Measurements from ENCODE around the gene YWHAG. TPM values are rescaled to one million over a fixed set of nuclear protein-coding genes. Genes with fewer than 3 reads are reported as not detected.
"Not testable (repeated sequence)": the region's sequence is repeated elsewhere in the genome, so short reads cannot be mapped to it uniquely, and the experiment has no call there.

YWHAG gene
- total RNA-seq, 2 donors from 2014 or later = 218 to 253 TPM

GRCh38 chr7:76354981-76355730, 3.6 kb downstream of the YWHAG start:
- intact Hi-C loops (cut with DNase I) = no loop called here
- ATAC-seq = no peak

GRCh38 chr7:76354516-76354915, 4.3 kb downstream of the YWHAG start:
- no peak for ATAC-seq
- intact Hi-C loops (cut with DNase I) = no loop called here

More at GRCh38 chr7:76354981-76355730, 3.6 kb downstream of the YWHAG start:
- no peak for DNase-seq

GRCh38 chr7:76353744-76354143, 5.0 kb downstream of the YWHAG start:
- DNase-seq (no peak), ATAC-seq (no peak)
- intact Hi-C loops (cut with DNase I) = no loop called here

More at GRCh38 chr7:76354516-76354915, 4.3 kb downstream of the YWHAG start:
- no peak for DNase-seq

GRCh38 chr7:76352193-76352592, 6.6 kb downstream of the YWHAG start:
- intact Hi-C loops (cut with DNase I) = no loop called here
- peak; percentile 50 to 61 for ATAC-seq
- DNase-seq = no peak

- DNase-seq (no peak), ATAC-seq (no peak)
- intact Hi-C loops (cut with DNase I) = no loop called here
These were observed 7.4 kb downstream of the YWHAG start for GRCh38 chr7:76351372-76351771.

- no peak for DNase-seq
- intact Hi-C loops (cut with DNase I) = no loop called here
- ATAC-seq = no peak
These were observed 9.4 kb downstream of the YWHAG start for GRCh38 chr7:76349313-76349885.

- intact Hi-C loops (cut with DNase I) = no loop called here
- DNase-seq (no peak), ATAC-seq (no peak)
These were observed 11.1 kb downstream of the YWHAG start for GRCh38 chr7:76347710-76348109.

GRCh38 chr7:76346778-76347177, 12.0 kb downstream of the YWHAG start:
- ATAC-seq (peak in 1 of 2 donors; percentile 60), DNase-seq (no peak)
- intact Hi-C loops (cut with DNase I) = no loop called here

- DNase-seq = no peak
- intact Hi-C loops (cut with DNase I) = no loop called here
- peak in 1 of 2 donors; percentile 27 for ATAC-seq
These were observed 12.7 kb downstream of the YWHAG start for GRCh38 chr7:76346097-76346496.

GRCh38 chr7:76343931-76344321, 14.9 kb downstream of the YWHAG start:
- ATAC-seq (no peak), DNase-seq (no peak)
- intact Hi-C loops (cut with DNase I) = no loop called here

GRCh38 chr7:76343294-76343930, 15.4 kb downstream of the YWHAG start:
- DNase-seq (no peak), ATAC-seq (no peak)
- intact Hi-C loops (cut with DNase I) = no loop called here

- no peak for DNase-seq
- ATAC-seq = no peak
- intact Hi-C loops (cut with DNase I) = no loop called here
These were observed 16.6 kb downstream of the YWHAG start for GRCh38 chr7:76342222-76342621.

GRCh38 chr7:76340617-76341131, 18.1 kb downstream of the YWHAG start:
- intact Hi-C loops (cut with DNase I) = no loop called here
- DNase-seq (no peak), ATAC-seq (peak; percentile 9 to 25)

- intact Hi-C loops (cut with DNase I) = no loop called here
- ATAC-seq (no peak), DNase-seq (no peak)
These were observed 20.3 kb downstream of the YWHAG start for GRCh38 chr7:76338298-76339084.

GRCh38 chr7:76337147-76337546, 21.6 kb downstream of the YWHAG start:
- intact Hi-C loops (cut with DNase I) = no loop called here
- ATAC-seq (no peak), DNase-seq (no peak)

- intact Hi-C loops (cut with DNase I) = no loop called here
- ATAC-seq (no peak), DNase-seq (no peak)
These were observed 22.7 kb downstream of the YWHAG start for GRCh38 chr7:76336094-76336493.

- DNase-seq; intact Hi-C loops (cut with DNase I); ATAC-seq: not testable (repeated sequence)
These were observed 23.4 kb downstream of the YWHAG start for GRCh38 chr7:76335417-76335816.

- DNase-seq (no peak), ATAC-seq (no peak)
- intact Hi-C loops (cut with DNase I) = no loop called here
These were observed 24.3 kb downstream of the YWHAG start for GRCh38 chr7:76334320-76334967.

- DNase-seq = peak; percentile 77
- peak; percentile 83 to 89 for ATAC-seq
- intact Hi-C loops (cut with DNase I) = no loop called here
These were observed 25.2 kb downstream of the YWHAG start for GRCh38 chr7:76333511-76334101.

Data from left cardiac atrium (tissue), 4 donors.